Measurements from ENCODE around the gene VAV3.

VAV3 gene

DNA sequence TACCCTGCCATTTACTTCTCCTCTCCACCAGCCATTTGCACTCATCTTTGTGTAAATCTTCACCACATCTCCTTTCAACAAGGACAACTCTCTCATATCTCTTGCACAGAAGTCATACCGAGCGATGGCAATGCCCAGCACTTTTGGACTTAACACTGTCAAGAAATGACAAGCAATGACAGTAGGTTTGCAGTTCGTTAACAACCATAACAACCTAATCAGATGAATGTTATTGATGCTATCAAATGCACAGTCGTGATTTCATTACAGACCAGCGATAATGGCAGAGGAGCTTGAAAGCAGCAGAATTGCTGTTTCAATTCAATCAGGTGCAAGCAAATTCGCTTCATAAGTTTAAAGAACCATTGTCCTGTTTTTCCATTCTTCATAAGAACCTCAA lies 390.9 kb downstream of the VAV3 start:
- H3K4me1 Mint-ChIP-seq = no peaks in the 10 kb centered on the region
- H3K9me3 Mint-ChIP-seq = no peaks in the 10 kb centered on the region
- DNase-seq = no peak
- H3K36me3 Mint-ChIP-seq = no peaks in the 10 kb centered on the region
- CTCF ChIA-PET = interaction anchor here (1.0 kb wide), 1 partner anchor 45 kb away, joined by 3 read pairs; no protein-coding TSS in a partner anchor
- H3K27me3 Mint-ChIP-seq = no peaks in the 10 kb centered on the region
- H3K4me3 Mint-ChIP-seq = no peak overlapping the region
- no peak overlapping the region for H3K27ac Mint-ChIP-seq

DNA sequence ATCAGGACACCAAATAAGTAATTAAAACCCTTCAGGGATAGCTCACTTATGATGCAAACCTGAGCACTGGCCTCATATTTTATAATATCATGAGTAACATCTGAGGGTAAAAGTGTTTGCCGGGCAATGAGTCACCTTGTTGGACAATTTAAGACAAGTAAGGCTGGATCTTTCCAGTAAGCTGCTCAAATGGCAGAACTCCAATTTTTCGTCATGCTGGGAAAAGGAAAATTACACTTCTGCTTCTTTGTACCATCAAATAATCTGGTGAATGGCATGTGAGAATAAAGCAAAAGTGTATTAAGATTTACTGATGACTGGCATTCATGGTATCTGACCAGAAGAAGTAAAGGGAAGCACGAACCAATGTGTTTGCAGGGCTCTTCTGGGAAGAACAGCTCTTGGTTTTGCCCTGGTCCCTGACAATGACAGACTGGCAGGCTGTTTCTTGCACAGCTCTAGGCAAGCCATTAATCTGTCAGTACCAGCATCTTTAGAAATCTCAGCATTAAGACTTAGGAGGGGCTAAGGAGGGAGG lies 392.2 kb downstream of the VAV3 start:
- H3K27me3 Mint-ChIP-seq = no peaks in the 10 kb centered on the region
- no peaks in the 10 kb centered on the region for H3K36me3 Mint-ChIP-seq
- no peaks in the 10 kb centered on the region for H3K4me1 Mint-ChIP-seq
- no peak overlapping the region for H3K4me3 Mint-ChIP-seq
- H3K27ac Mint-ChIP-seq = no peak overlapping the region
- CTCF ChIA-PET = no interaction called here
- no peaks in the 10 kb centered on the region for H3K9me3 Mint-ChIP-seq
- no peak for DNase-seq

DNA sequence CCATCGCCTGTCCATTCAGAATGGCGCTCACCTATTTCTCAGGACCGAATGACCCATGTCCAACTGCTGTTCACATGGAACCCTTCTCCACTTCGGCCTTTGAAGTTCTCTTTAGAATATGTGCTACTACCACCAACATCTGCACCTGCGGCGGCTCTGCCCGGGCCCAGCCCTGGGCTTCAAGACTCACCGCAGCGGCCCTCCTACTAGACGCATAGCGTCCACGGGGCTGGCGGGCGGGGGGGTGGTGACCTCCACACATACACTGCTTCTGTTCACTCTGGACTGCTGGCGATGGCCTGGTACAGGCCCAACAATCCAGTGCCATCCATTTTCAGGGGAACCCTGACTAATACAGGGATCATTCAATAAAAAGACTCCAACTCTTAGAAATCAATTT lies 394.2 kb downstream of the VAV3 start:
- Mint-ChIP-seq H3K27ac (no peak overlapping the region), H3K27me3 (no peaks in the 10 kb centered on the region), H3K4me1 (no peaks in the 10 kb centered on the region), H3K9me3 (no peaks in the 10 kb centered on the region), H3K4me3 (no peak overlapping the region), H3K36me3 (no peaks in the 10 kb centered on the region)
- CTCF ChIA-PET = no interaction called here
- DNase-seq = no peak

DNA sequence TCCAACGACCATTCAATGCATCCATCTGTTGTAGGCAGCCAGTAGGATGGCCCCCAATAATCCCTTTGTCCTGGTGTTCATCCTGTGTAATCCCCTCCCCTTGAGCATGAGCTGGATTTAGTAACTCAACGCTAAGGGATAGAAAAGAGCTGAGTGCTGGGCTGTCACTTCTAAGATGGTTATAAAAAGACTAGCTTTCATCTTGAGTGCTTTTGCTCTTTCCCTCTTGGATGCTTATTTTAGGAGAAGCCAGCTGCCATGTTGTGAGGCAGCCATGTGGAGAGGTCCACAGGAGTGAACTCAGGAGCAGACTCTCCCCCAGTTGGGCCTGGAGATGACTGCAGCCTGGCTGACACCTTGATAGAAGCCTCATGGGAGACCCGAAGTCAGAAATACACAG lies 401.5 kb downstream of the VAV3 start:
- H3K4me1 Mint-ChIP-seq = no peaks in the 10 kb centered on the region
- CTCF ChIA-PET = no interaction called here
- H3K4me3 Mint-ChIP-seq = no peak overlapping the region
- no peak for DNase-seq
- no peaks in the 10 kb centered on the region for H3K27me3 Mint-ChIP-seq
- H3K9me3 Mint-ChIP-seq = no peaks in the 10 kb centered on the region
- no peaks in the 10 kb centered on the region for H3K36me3 Mint-ChIP-seq
- H3K27ac Mint-ChIP-seq = no peak overlapping the region

DNA sequence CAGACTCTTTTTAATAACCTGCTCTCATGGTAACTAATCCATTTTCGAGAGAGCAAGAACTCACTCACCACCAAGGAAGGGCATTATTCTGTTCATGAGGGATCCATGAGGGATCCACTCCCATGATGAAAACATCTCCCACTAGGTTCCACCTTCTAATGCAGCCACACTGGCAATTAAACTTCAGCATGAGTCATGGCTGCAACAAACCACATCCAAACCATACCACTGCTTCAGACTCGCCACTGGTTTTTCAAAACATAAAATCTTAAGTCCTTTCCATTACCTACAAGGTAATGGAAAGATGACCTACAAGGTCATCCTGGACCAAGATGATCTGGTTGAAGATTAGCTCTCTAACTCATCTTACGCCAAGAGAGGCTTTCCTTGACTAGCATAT lies 405.1 kb downstream of the VAV3 start:
- H3K36me3 Mint-ChIP-seq = no peaks in the 10 kb centered on the region
- H3K27ac Mint-ChIP-seq = no peak overlapping the region
- no peak for DNase-seq
- no peaks in the 10 kb centered on the region for H3K4me1 Mint-ChIP-seq
- CTCF ChIA-PET = no interaction called here
- H3K27me3 Mint-ChIP-seq = no peaks in the 10 kb centered on the region
- no peaks in the 10 kb centered on the region for H3K9me3 Mint-ChIP-seq
- H3K4me3 Mint-ChIP-seq = no peak overlapping the region

DNA sequence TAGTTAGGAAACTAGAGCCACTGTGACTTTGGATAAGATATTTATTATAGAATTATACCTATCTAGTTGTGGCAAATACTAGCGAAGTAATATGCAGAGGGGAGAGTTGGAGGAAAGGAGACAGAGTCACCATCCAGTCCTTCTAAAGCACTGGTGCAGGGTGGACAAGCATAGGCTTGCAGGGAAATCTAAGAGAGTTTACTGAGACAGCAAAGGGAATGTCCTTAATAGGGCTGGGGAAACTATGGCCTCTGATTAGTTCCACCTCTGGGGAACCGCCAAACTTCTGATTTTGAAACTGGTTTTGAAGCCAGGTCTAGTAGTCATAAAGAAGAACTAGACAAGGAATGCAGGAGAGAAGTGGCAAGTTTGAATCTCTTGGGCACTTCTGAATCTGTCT lies 407.9 kb downstream of the VAV3 start:
- DNase-seq = no peak
- Mint-ChIP-seq H3K36me3 (no peaks in the 10 kb centered on the region), H3K4me1 (no peaks in the 10 kb centered on the region), H3K4me3 (no peak overlapping the region), H3K27ac (no peak overlapping the region), H3K9me3 (no peaks in the 10 kb centered on the region), H3K27me3 (no peaks in the 10 kb centered on the region)
- CTCF ChIA-PET = interaction anchor here (0.9 kb wide), 1 partner anchor 53 kb away, joined by 3 read pairs; no protein-coding TSS in a partner anchor

DNA sequence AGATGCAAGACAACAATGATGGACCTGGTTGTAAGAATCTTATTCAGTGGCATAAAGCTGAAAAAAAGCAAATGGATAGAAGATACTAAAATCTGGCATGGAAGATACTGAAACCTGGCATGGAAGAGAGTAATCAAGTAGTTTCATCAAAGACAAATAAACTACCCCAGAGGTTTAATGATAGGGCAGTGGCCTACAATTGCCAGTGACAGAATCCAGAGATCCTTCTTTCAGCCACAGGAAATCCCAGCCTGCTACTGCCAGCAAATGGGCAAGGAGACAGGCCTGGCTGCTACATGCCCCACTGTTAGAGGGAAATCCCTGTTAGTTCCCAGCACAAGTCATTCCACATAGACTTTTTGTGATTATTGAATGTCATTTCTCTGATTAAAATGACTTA lies 409.4 kb downstream of the VAV3 start:
- CTCF ChIA-PET = no interaction called here
- H3K9me3 Mint-ChIP-seq = no peaks in the 10 kb centered on the region
- H3K4me1 Mint-ChIP-seq = no peaks in the 10 kb centered on the region
- no peak overlapping the region for H3K27ac Mint-ChIP-seq
- H3K27me3 Mint-ChIP-seq = no peaks in the 10 kb centered on the region
- H3K4me3 Mint-ChIP-seq = no peak overlapping the region
- H3K36me3 Mint-ChIP-seq = no peaks in the 10 kb centered on the region
- DNase-seq = no peak

DNA sequence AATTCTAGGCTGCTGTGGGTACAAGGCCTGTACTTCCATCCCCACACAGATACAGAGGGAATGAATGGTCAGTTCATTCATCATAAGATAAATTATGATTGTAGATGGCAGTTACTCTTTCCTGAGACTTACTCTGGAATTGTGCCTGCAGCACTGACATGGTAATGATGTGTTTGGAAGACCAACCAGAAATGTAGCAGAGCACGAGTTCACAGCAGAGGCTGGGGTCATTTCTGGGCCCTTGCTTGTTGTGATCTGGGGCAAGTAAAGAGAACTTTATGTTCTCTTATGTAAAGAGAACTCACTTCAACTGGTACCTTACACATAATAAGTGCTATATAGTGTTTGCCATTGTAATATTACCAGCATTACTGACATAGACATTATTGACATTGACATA lies 412.2 kb downstream of the VAV3 start:
- no peak for DNase-seq
- Mint-ChIP-seq H3K9me3 (no peaks in the 10 kb centered on the region), H3K36me3 (no peaks in the 10 kb centered on the region), H3K4me1 (no peaks in the 10 kb centered on the region), H3K27ac (no peak overlapping the region), H3K4me3 (no peak overlapping the region), H3K27me3 (no peaks in the 10 kb centered on the region)
- CTCF ChIA-PET = no interaction called here

DNA sequence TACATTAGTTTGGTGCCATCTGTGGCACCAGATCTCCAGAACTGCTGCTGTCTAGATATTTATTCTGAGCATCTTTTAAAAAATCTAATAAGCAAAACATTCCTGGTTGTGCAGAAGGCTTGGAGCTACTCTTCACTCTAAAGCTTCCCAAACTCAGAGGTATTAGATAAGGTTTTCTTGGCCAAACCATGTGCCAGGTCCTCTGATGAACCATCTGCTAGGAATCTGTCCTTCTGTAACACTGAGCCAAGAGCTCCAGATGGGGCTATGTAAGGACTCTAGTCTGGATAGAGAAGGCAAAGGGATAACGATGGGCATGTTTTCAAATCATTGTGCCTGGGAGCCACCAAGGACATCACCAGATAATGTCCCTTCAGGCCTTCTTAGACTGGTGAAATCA lies 413.5 kb downstream of the VAV3 start:
- H3K27me3 Mint-ChIP-seq = no peaks in the 10 kb centered on the region
- H3K27ac Mint-ChIP-seq = no peak overlapping the region
- H3K4me1 Mint-ChIP-seq = no peaks in the 10 kb centered on the region
- CTCF ChIA-PET = no interaction called here
- H3K36me3 Mint-ChIP-seq = no peaks in the 10 kb centered on the region
- no peaks in the 10 kb centered on the region for H3K9me3 Mint-ChIP-seq
- no peak for DNase-seq
- H3K4me3 Mint-ChIP-seq = no peak overlapping the region

DNA sequence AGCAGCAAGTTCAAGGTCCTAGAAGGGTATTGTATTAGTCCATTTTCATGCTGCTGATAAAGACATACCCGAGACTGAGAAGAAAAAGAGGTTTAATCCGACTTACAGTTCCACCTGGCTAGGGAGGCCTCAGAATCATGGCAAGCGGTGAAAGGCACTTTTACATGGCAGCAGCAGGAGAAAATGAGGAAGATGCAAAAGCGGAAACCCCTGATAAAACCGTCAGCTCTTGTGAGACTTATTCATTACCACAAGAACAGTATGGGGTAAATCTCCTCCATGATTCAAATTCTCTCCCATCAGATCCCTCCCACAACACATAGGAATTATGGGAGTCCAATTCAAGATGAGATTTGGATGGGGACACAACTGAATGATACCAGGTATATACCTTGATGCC lies 414.6 kb downstream of the VAV3 start:
- no peaks in the 10 kb centered on the region for H3K4me1 Mint-ChIP-seq
- no peaks in the 10 kb centered on the region for H3K9me3 Mint-ChIP-seq
- no peak overlapping the region for H3K4me3 Mint-ChIP-seq
- no peaks in the 10 kb centered on the region for H3K36me3 Mint-ChIP-seq
- H3K27me3 Mint-ChIP-seq = no peaks in the 10 kb centered on the region
- CTCF ChIA-PET = no interaction called here
- H3K27ac Mint-ChIP-seq = no peak overlapping the region
- DNase-seq = no peak

DNA sequence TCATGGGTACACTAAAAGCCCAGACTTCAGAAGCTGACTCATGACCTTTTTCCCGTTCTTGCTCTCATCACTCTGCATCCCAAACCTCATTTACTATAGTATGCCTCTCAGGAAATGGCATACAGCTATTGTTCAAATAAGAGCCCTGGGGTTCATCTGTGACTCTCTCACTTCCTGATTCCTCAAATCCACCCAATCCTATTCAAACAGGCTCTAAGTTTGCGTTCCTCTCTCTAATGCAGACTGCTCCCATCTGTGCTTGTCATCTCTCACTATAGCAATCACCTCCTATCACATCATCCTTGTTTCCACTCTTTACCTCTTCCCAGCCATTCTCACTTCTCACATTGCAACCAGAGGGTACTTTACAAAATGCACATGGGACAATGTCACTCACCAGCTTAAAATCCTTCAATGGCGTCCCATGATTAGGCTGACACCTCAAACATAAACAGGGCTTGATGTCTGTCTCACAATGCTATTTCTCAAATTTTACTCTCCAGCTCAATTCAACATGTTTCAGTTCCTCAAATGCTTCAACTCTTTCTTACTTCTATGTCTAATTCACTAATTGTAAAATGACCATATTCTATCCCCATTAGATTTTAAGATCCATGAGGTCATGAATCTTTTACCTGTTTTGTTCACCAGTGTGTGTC lies 415.7 kb downstream of the VAV3 start:
- H3K4me1 Mint-ChIP-seq = no peaks in the 10 kb centered on the region
- no peaks in the 10 kb centered on the region for H3K36me3 Mint-ChIP-seq
- H3K27ac Mint-ChIP-seq = no peak overlapping the region
- DNase-seq = no peak
- no peaks in the 10 kb centered on the region for H3K9me3 Mint-ChIP-seq
- CTCF ChIA-PET = no interaction called here
- H3K27me3 Mint-ChIP-seq = no peaks in the 10 kb centered on the region
- H3K4me3 Mint-ChIP-seq = no peak overlapping the region

DNA sequence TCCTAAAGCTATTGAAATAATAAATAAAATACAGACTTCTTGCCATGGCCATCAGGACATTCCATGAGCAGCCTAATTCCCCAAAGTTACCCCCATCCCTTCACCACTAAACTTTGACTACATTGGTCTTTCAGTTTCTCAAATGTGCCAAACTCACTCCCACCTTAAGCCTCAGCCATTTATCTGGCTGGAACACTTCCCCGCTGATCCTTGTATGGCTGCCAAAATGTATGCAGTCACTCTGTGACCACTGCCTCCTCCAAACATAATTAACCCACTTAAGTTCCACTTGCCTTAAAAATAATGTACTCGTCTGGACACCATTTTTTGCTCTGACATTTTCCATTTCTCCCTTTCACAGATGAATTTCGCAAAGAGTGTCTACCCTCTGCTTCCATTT lies 416.7 kb downstream of the VAV3 start:
- Mint-ChIP-seq H3K36me3 (no peaks in the 10 kb centered on the region), H3K4me1 (no peaks in the 10 kb centered on the region), H3K4me3 (no peak overlapping the region), H3K9me3 (no peaks in the 10 kb centered on the region), H3K27ac (no peak overlapping the region), H3K27me3 (no peaks in the 10 kb centered on the region)
- no peak for DNase-seq
- CTCF ChIA-PET = no interaction called here

DNA sequence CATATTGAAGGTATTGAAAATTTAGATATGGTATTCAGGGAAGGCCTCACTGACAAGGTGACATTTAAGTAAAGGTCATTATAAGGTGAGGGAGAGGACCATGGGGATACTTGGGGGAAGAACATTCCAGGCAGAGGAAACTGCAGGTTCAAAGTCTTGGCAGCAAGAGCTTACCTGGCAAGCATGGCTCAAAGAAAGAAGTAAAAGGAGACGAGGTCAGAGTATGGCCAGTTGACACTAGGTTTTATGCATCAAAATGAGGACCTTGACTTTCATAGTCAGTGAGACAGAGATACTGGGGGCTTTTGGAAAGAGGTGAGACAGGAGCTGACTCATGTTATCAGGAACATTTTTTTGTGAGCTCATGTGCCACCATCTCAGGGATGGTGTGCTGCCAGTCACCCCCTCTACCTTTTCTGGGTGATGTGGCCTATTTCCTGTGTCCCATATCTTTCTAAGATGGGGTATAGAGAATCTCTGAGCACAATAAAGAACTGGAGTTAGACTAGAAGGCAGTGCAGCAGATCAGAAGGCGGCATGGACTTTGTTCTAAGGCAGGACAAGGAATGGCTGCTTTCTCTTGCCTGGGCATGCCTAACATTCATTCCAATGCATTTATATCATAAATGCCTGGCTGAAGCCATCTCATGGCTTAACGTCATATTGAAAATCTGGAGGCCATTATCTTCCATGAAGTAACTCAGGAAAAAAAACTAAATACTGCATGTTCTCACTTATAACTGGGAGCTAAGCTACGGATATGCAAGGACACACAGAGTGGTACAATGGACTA lies 417.4 kb downstream of the VAV3 start:
- Mint-ChIP-seq H3K36me3 (no peaks in the 10 kb centered on the region), H3K27me3 (no peaks in the 10 kb centered on the region), H3K9me3 (no peaks in the 10 kb centered on the region), H3K4me3 (no peak overlapping the region), H3K27ac (no peak overlapping the region), H3K4me1 (no peaks in the 10 kb centered on the region)
- CTCF ChIA-PET = no interaction called here
- no peak for DNase-seq

DNA sequence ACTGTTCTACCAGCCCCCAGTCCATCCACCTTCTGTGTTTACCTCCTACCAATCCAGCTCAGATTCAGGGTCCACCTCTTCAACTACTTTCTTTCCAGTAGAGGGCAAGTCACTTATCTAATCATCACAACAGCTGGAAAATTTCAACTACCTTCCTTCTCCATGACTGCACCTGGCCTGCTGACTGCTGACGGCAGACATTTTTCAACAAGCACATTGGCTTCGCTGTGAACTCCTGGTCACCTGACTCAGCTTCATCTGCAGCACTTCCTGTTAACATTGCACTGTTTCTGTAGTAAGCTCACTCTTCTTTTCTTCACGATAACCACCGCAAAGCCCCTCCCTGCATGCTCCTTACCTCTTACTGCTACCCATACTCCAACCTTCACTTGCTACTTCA lies 418.4 kb downstream of the VAV3 start:
- Mint-ChIP-seq H3K27me3 (peaks cover 3% of the 10 kb centered on the region), H3K36me3 (no peaks in the 10 kb centered on the region), H3K4me1 (no peaks in the 10 kb centered on the region), H3K27ac (no peak overlapping the region), H3K4me3 (no peak overlapping the region), H3K9me3 (no peaks in the 10 kb centered on the region)
- no peak for DNase-seq
- CTCF ChIA-PET = interaction anchor here (1.1 kb wide), 1 partner anchor 17 kb away, joined by 3 read pairs; no protein-coding TSS in a partner anchor

DNA sequence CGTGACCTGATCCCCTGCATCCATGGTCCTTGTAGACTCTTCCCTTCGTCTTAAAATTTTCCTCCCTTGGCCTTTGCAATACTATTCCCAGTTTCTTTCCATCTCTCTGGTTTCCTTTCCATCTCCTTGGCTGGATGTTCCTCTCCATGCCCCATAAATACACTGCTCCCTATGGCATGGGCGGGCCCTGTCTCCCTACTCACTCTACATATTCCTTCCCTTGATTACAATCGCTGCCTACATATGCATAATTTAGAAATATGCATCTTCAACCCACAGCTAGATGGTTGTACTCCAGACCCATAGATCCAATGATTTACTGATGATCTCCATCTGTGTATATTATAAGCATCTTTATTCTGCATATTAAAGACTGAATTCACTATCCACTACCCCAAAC lies 419.1 kb downstream of the VAV3 start:
- H3K27ac Mint-ChIP-seq = no peak overlapping the region
- no peak overlapping the region for H3K4me3 Mint-ChIP-seq
- H3K27me3 Mint-ChIP-seq = peaks cover 3% of the 10 kb centered on the region
- no peaks in the 10 kb centered on the region for H3K9me3 Mint-ChIP-seq
- no peaks in the 10 kb centered on the region for H3K4me1 Mint-ChIP-seq
- CTCF ChIA-PET = interaction anchor here (1.1 kb wide), 1 partner anchor 16 kb away, joined by 3 read pairs; no protein-coding TSS in a partner anchor
- no peaks in the 10 kb centered on the region for H3K36me3 Mint-ChIP-seq
- DNase-seq = no peak
